H9 (cell line): ENCODE results near the gene IGF2R. TPM values are rescaled to one million over a fixed set of nuclear protein-coding genes. Genes with fewer than 3 reads are reported as not detected.

Experiments used
- DNase-seq: peaks from one replicate; pipeline ENCODE4 v3.0.0-alpha.2; 2017
- H2AFZ ChIP-seq: one replicate; pipeline ENCODE4 v1.6.1; 2013; ENCODE audit warnings: mild to moderate bottlenecking, low read length, control low read depth, moderate library complexity
- H2AK5ac ChIP-seq: 2 replicates; pipeline ENCODE4 v1.6.1; 2013; ENCODE audit warnings: low read length, control low read depth, mixed read lengths; ENCODE audit not compliant: insufficient read length
- H2BK120ac ChIP-seq: one replicate; pipeline ENCODE4 v1.6.1; 2013; ENCODE audit warnings: low read depth, mild to moderate bottlenecking, low read length, control low read depth, inconsistent platforms; ENCODE audit not compliant: poor library complexity, severe bottlenecking
- H2BK12ac ChIP-seq: 2 replicates; pipeline ENCODE4 v1.6.1; 2013; ENCODE audit warnings: low read length, control low read depth, mixed read lengths, low read depth; ENCODE audit not compliant: insufficient read length
- H2BK15ac ChIP-seq: 2 replicates; pipeline ENCODE4 v1.6.1; 2013; ENCODE audit warnings: low read depth, low read length, control low read depth
- H2BK20ac ChIP-seq: one replicate; pipeline ENCODE4 v1.6.1; 2013; ENCODE audit warnings: low read depth, mild to moderate bottlenecking, low read length, control low read depth, inconsistent platforms; ENCODE audit not compliant: poor library complexity, severe bottlenecking
- H2BK5ac ChIP-seq: 2 replicates; pipeline ENCODE4 v1.6.1; 2013; ENCODE audit warnings: low read length, control low read depth, mixed read lengths; ENCODE audit not compliant: insufficient read length
- H3K14ac ChIP-seq: 2 replicates; pipeline ENCODE4 v1.6.1; 2013; ENCODE audit warnings: low read length, control low read depth; ENCODE audit not compliant: insufficient read depth
- H3K18ac ChIP-seq: 2 replicates; pipeline ENCODE4 v1.6.1; 2013; ENCODE audit warnings: low read depth, mild to moderate bottlenecking, mixed read lengths, low read length, control low read depth; ENCODE audit not compliant: insufficient read length
- H3K23ac ChIP-seq: 2 replicates; pipeline ENCODE4 v1.6.1; 2013; ENCODE audit warnings: low read length, control low read depth, mixed read lengths, low read depth; ENCODE audit not compliant: insufficient read length
- H3K23me2 ChIP-seq: 2 replicates; pipeline ENCODE4 v1.6.1; 2013; ENCODE audit warnings: low read depth, mild to moderate bottlenecking, mixed read lengths, low read length, control low read depth; ENCODE audit not compliant: insufficient read length, poor library complexity, severe bottlenecking
- H3K27ac ChIP-seq: 2 replicates; pipeline ENCODE4 v1.5.1; 2013; ENCODE audit warnings: low read length, control low read depth, mixed read lengths, low read depth; ENCODE audit not compliant: insufficient read length
- H3K27me3 ChIP-seq: 2 replicates; pipeline ENCODE4 v1.6.1; 2013; ENCODE audit warnings: low read length, control low read depth, inconsistent platforms; ENCODE audit not compliant: insufficient read depth
- H3K4ac ChIP-seq: 2 replicates; pipeline ENCODE4 v1.6.1; 2013; ENCODE audit warnings: low read depth, mild to moderate bottlenecking, control low read depth, inconsistent platforms, low read length, moderate library complexity
- H3K4me1 ChIP-seq: 2 replicates; pipeline ENCODE4 v1.6.1; 2013; ENCODE audit warnings: low read length, control low read depth, inconsistent platforms; ENCODE audit not compliant: insufficient read depth
- H3K4me2 ChIP-seq: 2 replicates; pipeline ENCODE4 v1.6.1; 2013; ENCODE audit warnings: low read length, control low read depth, mixed read lengths; ENCODE audit not compliant: insufficient read length, insufficient read depth
- H3K56ac ChIP-seq: 2 replicates; pipeline ENCODE4 v1.6.1; 2013; ENCODE audit warnings: low read depth, mild to moderate bottlenecking, mixed read lengths, low read length, control low read depth; ENCODE audit not compliant: insufficient read length
- H3K79me1 ChIP-seq: 2 replicates; pipeline ENCODE4 v1.6.1; 2013; ENCODE audit warnings: low read depth, mild to moderate bottlenecking, moderate library complexity, low read length, control low read depth, inconsistent platforms; ENCODE audit not compliant: insufficient read depth, poor library complexity, severe bottlenecking
- H3K79me2 ChIP-seq: 2 replicates; pipeline ENCODE4 v1.6.1; 2013; ENCODE audit warnings: low read length, control low read depth, inconsistent platforms; ENCODE audit not compliant: insufficient read depth
- H3K9ac ChIP-seq: 2 replicates; pipeline ENCODE4 v1.6.1; 2013; ENCODE audit warnings: low read length, control low read depth, mixed read lengths; ENCODE audit not compliant: insufficient read length; ENCODE audit errors: extremely low read depth
- H3K9me3 ChIP-seq: one replicate; pipeline ENCODE4 v1.6.1; 2013; ENCODE audit warnings: low read depth, low read length, inconsistent platforms; ENCODE audit not compliant: control insufficient read depth
- H3T11ph ChIP-seq: one replicate; pipeline ENCODE4 v1.6.1; 2013; ENCODE audit warnings: mild to moderate bottlenecking, low read length, control low read depth, inconsistent platforms
- H4K20me1 ChIP-seq: one replicate; pipeline ENCODE4 v1.6.1; 2013; ENCODE audit not compliant: control insufficient read depth, insufficient read length, insufficient read depth
- H4K5ac ChIP-seq: 2 replicates; pipeline ENCODE4 v1.6.1; 2013; ENCODE audit warnings: low read depth, mild to moderate bottlenecking, mixed read lengths, low read length, control low read depth; ENCODE audit not compliant: insufficient read length
- H4K8ac ChIP-seq: replicated peaks from 2 replicates; pipeline ENCODE4 v1.6.1; 2013; ENCODE audit warnings: low read length, control low read depth, mixed read lengths, low read depth; ENCODE audit not compliant: insufficient read length
- H4K91ac ChIP-seq: 2 replicates; pipeline ENCODE4 v1.6.1; 2013; ENCODE audit warnings: low read depth, mild to moderate bottlenecking, moderate library complexity, mixed read lengths, low read length, control low read depth; ENCODE audit not compliant: insufficient read length
- H3K27ac Mint-ChIP-seq, 3 experiments: 2 replicates in 2 of 3; 3 replicates in 1 of 3; pipeline ENCODE4 v1.8.0; 2020 to 2021; ENCODE audit warnings: mixed read lengths in 3 of 3, mild to moderate bottlenecking in 1 of 3, moderate library complexity in 1 of 3
- H3K27me3 Mint-ChIP-seq: 2 replicates; pipeline ENCODE4 v1.8.0; 2021; ENCODE audit warnings: low read depth, mild to moderate bottlenecking, moderate library complexity, mixed read lengths
- H3K36me3 Mint-ChIP-seq, 3 experiments: 2 replicates in 2 of 3; 3 replicates in 1 of 3; pipeline ENCODE4 v1.8.0; 2020 to 2021; ENCODE audit warnings: low read depth in 3 of 3, mixed read lengths in 3 of 3; ENCODE audit not compliant: insufficient read depth in 1 of 3
- H3K4me1 Mint-ChIP-seq, 2 experiments: 2 replicates each; pipeline ENCODE4 v1.8.0; 2020; ENCODE audit warnings: mixed read lengths in 2 of 2
- H3K4me3 Mint-ChIP-seq, 2 experiments: 2 replicates in 1 of 2; 3 replicates in 1 of 2; pipeline ENCODE4 v1.8.0; 2020 to 2021; ENCODE audit warnings: mild to moderate bottlenecking in 2 of 2, mixed read lengths in 2 of 2, moderate library complexity in 1 of 2
- H3K9me3 Mint-ChIP-seq, 2 experiments: 2 replicates in 1 of 2; 3 replicates in 1 of 2; pipeline ENCODE4 v1.8.0; 2020; ENCODE audit warnings: mild to moderate bottlenecking in 2 of 2, mixed read lengths in 2 of 2, moderate library complexity in 1 of 2
- WGBS: extraction: QIAGEN DNeasy Blood & Tissue Kit; methylation state at CpG from one replicate; pipeline ENCODE4 v1.1.7; 2013; ENCODE audit warnings: missing lambda C conversion rate, low lambda C conversion rate, mixed read lengths; ENCODE audit not compliant: insufficient read length; ENCODE audit errors: extremely low coverage; 5-methylcytosine and 5-hydroxymethylcytosine counted together
- total RNA-seq: library from RNA; stranded (reverse); gene quantifications from 2 replicates; pipeline ENCODE4 v1.2.1, GENCODE V29; 2021
- TF ChIP-seq, protein P1 (sequence below): fragments of 200-600 bp; sonication (generic); conservative IDR thresholded peaks from 3 replicates; pipeline ENCODE4 v1.8.0; 2021; ENCODE audit warnings: antibody characterized with exemption, mild to moderate bottlenecking

Gene IGF2R
- total RNA-seq, 1 experiment from 2014 or later = 66.7 TPM

DNA sequence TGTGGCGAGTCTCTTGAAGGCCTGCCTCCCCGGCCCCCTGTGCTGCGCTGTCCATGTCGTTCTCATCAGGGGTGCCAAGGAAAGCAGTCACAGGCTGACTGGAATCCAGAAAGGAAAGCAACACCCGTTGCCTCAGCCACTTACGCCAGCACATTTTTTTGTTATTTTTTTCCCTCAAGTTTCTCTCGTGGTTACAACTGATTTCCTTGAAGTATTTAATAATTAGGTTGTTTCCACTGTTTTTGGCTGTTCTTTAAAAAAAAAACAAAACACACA is 134.9 kb downstream of the IGF2R start:
- H3K14ac ChIP-seq = no peak overlapping the region
- H4K5ac ChIP-seq = no peak overlapping the region
- Mint-ChIP-seq H3K27me3 (no peaks in the 10 kb centered on the region), H3K4me3 (no peak overlapping the region), H3K9me3 (no peaks in the 10 kb centered on the region), H3K27ac (peak overlapping the region in 1 of 3 experiments; percentile 34; a peak in 1 of 7 replicates), H3K4me1 (no peaks in the 10 kb centered on the region), H3K36me3 (peaks cover 38 to 62% (median 38%) of the 10 kb centered on the region in 3 experiments; a peak in 6 of 7 replicates)
- no peak overlapping the region for H3K4me2 ChIP-seq
- H3K4me1 ChIP-seq = no peaks in the 10 kb centered on the region
- H3K27ac ChIP-seq = no peak overlapping the region
- no peaks in the 10 kb centered on the region for H3K9me3 ChIP-seq
- H2AK5ac ChIP-seq = no peak overlapping the region
- no peak for DNase-seq
- H2BK120ac ChIP-seq = no peak overlapping the region
- H3K27me3 ChIP-seq = no peaks in the 10 kb centered on the region
- no peaks in the 10 kb centered on the region for H3K23me2 ChIP-seq
- no peak overlapping the region for H3K18ac ChIP-seq
- H3T11ph ChIP-seq = no peak overlapping the region
- no peaks in the 10 kb centered on the region for H4K20me1 ChIP-seq
- H2BK12ac ChIP-seq = no peak overlapping the region
- H3K56ac ChIP-seq = no peak overlapping the region
- H4K8ac ChIP-seq = no peak overlapping the region
- no peak overlapping the region for H3K4ac ChIP-seq
- H3K23ac ChIP-seq = no peak overlapping the region
- H2BK15ac ChIP-seq = no peak overlapping the region
- no peak overlapping the region for H2AFZ ChIP-seq
- H4K91ac ChIP-seq = no peak overlapping the region
- TF ChIP-seq, protein P1, sequence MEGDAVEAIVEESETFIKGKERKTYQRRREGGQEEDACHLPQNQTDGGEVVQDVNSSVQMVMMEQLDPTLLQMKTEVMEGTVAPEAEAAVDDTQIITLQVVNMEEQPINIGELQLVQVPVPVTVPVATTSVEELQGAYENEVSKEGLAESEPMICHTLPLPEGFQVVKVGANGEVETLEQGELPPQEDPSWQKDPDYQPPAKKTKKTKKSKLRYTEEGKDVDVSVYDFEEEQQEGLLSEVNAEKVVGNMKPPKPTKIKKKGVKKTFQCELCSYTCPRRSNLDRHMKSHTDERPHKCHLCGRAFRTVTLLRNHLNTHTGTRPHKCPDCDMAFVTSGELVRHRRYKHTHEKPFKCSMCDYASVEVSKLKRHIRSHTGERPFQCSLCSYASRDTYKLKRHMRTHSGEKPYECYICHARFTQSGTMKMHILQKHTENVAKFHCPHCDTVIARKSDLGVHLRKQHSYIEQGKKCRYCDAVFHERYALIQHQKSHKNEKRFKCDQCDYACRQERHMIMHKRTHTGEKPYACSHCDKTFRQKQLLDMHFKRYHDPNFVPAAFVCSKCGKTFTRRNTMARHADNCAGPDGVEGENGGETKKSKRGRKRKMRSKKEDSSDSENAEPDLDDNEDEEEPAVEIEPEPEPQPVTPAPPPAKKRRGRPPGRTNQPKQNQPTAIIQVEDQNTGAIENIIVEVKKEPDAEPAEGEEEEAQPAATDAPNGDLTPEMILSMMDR = no peak
- H3K79me1 ChIP-seq = no peaks in the 10 kb centered on the region
- H3K79me2 ChIP-seq = no peaks in the 10 kb centered on the region
- no peak overlapping the region for H2BK20ac ChIP-seq
- H3K9ac ChIP-seq = no peak overlapping the region
- no peak overlapping the region for H2BK5ac ChIP-seq
- no CpG with 5 or more reads among the region's 7 CpGs for WGBS
